ENCODE results near the gene CCDC188. TPM values are rescaled to one million over a fixed set of nuclear protein-coding genes. Genes with fewer than 3 reads are reported as not detected.

CCDC188 gene
- total and polyA plus RNA-seq, 7 experiments from 2014 or later: not detected

- Histone ChIP-seq H3K36me3 (ENCODE audit: control insufficient read depth in 2 of 3, insufficient read depth in 3 of 3, low read length in 3 of 3) (no peaks in the 10 kb centered on the region), H3K4me1 (ENCODE audit: control insufficient read depth in 2 of 2, insufficient read depth in 2 of 2, low read length in 2 of 2) (no peaks in the 10 kb centered on the region), H3K4me3 (ENCODE audit: low read length) (no peak overlapping the region), H3K9me3 (ENCODE audit: control insufficient read depth in 2 of 3, low read length in 3 of 3) (no peaks in the 10 kb centered on the region), H3K27me3 (ENCODE audit: control insufficient read depth in 2 of 2, insufficient read depth in 2 of 2, low read length in 2 of 2) (no peaks in the 10 kb centered on the region), H3K27ac (ENCODE audit: low read depth, low read length) (no peak overlapping the region)
- Mint-ChIP-seq H3K4me3 (no peak overlapping the region), H3K9me3 (no peaks in the 10 kb centered on the region), H3K4me1 (peaks cover 0 to 1% (median 0%) of the 10 kb centered on the region in 7 donors), H3K36me3 (no peaks in the 10 kb centered on the region), H3K27me3 (no peaks in the 10 kb centered on the region), H3K27ac (no peak overlapping the region)
- DNase-seq (no peak), ATAC-seq (no peak)
- ChIA-PET POLR2A (no interaction called here), CTCF (no interaction called here)
- intact Hi-C loops (cut with micrococcal nuclease): no loop called here
These were observed 44.1 kb upstream of the CCDC188 start for GRCh38 chr22:20194681-20195593.

DNA sequence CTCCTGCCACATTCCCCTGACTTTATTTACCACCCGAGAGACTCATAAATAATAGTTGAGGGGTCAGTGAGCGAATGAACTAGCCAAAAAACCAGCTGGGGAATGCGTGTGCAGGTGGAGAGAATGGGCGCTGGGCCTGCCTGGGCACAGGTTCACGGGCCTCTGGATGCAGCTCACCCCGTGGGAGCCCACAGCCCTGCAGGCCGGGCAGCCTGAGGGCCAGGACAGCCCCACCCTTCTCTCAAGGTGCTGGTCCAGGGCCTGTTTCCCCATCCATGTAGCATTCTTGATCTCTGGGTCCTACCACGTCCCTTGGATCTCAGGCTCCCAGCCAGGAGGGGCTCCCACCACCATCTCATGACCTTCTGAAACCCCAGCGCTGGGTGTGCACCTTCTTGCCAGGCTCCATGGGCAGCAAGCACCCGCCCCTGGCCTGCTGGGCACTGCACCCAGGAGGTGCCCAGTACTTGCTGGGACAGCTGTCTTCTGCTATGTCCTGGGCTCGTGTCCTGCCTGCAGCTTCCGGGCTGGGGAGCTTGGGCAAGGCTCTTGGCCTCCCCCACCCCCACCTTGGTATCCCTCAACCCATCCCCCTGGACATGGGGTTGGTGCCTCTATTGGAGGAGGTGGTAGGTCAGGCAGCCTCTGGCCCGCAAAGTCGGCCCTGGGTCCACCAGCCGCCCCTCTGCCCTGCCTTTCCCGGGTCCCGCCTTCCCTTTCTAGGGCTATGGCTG is 43.1 kb upstream of the CCDC188 start:
- Histone ChIP-seq H3K27ac (ENCODE audit: low read depth, low read length) (no peak overlapping the region), H3K9me3 (ENCODE audit: control insufficient read depth in 2 of 3, low read length in 3 of 3) (no peaks in the 10 kb centered on the region), H3K4me1 (ENCODE audit: control insufficient read depth in 2 of 2, insufficient read depth in 2 of 2, low read length in 2 of 2) (no peaks in the 10 kb centered on the region), H3K27me3 (ENCODE audit: control insufficient read depth in 2 of 2, insufficient read depth in 2 of 2, low read length in 2 of 2) (no peaks in the 10 kb centered on the region), H3K36me3 (ENCODE audit: control insufficient read depth in 2 of 3, insufficient read depth in 3 of 3, low read length in 3 of 3) (no peaks in the 10 kb centered on the region), H3K4me3 (ENCODE audit: low read length) (no peak overlapping the region)
- no peak overlapping the region for H3K27ac Mint-ChIP-seq
- no peaks in the 10 kb centered on the region for H3K9me3 Mint-ChIP-seq
- DNase-seq (no peak), ATAC-seq (no peak)
- peaks cover 0 to 1% (median 0%) of the 10 kb centered on the region in 7 donors for H3K4me1 Mint-ChIP-seq
- ChIA-PET POLR2A (no interaction called here), CTCF (no interaction called here)
- intact Hi-C loops (cut with micrococcal nuclease): no loop called here
- no peaks in the 10 kb centered on the region for H3K27me3 Mint-ChIP-seq
- no peak overlapping the region for H3K4me3 Mint-ChIP-seq
- no peaks in the 10 kb centered on the region for H3K36me3 Mint-ChIP-seq

DNA sequence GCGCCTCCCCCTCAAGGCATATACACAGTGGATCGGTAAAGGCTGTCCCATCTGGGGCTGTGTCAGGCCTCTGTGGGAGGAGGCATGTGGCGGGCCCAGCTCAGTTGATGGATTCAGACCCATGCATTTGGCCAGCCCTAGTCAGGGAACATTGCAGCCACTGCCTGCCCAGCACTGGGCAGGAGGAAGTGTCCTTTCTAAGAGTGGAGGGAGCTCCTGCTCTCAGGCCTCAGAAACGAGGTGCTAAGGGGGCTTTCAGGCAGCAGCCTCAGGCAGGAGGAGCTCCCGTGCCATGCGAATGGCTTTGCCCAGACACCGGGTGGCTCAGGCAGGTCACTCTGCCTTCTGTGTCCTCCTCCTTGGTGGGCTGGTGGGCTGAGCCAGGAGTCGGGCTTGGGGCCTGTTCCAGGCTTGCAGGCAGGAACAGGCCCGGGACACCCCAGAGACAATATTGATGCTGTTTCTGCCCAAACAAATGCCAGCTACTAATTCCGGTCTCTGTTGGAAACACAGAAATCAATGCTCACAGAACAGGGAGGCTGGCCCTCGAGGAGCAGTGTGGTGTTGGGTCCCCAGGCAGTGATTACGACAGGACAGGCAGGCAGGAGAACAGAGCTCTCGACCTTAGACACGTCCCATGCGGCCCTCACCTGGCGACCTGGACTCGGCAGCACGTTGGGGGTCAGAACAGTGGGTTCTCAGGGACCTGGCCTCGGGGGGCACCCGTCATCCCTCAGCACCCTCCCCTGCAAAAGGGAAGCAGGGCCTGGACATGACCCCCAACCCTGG is 42.3 kb upstream of the CCDC188 start:
- H3K36me3 ChIP-seq (ENCODE audit: control insufficient read depth in 2 of 3, insufficient read depth in 3 of 3, low read length in 3 of 3): no peaks in the 10 kb centered on the region
- intact Hi-C loops (cut with micrococcal nuclease): no loop called here
- CTCF ChIA-PET: no interaction called here
- H3K9me3 Mint-ChIP-seq: no peaks in the 10 kb centered on the region
- no peak overlapping the region for H3K27ac Mint-ChIP-seq
- POLR2A ChIA-PET: no interaction called here
- H3K27ac ChIP-seq (ENCODE audit: low read depth, low read length): no peak overlapping the region
- DNase-seq: no peak
- no peak overlapping the region for H3K4me3 Mint-ChIP-seq
- no peaks in the 10 kb centered on the region for H3K4me1 ChIP-seq (ENCODE audit: control insufficient read depth in 2 of 2, insufficient read depth in 2 of 2, low read length in 2 of 2)
- ATAC-seq: no peak
- no peak overlapping the region for H3K4me3 ChIP-seq (ENCODE audit: low read length)
- H3K4me1 Mint-ChIP-seq: peaks cover 0 to 1% (median 0%) of the 10 kb centered on the region in 7 donors
- H3K9me3 ChIP-seq (ENCODE audit: control insufficient read depth in 2 of 3, low read length in 3 of 3): no peaks in the 10 kb centered on the region
- H3K27me3 ChIP-seq (ENCODE audit: control insufficient read depth in 2 of 2, insufficient read depth in 2 of 2, low read length in 2 of 2): no peaks in the 10 kb centered on the region
- H3K27me3 Mint-ChIP-seq: no peaks in the 10 kb centered on the region
- H3K36me3 Mint-ChIP-seq: no peaks in the 10 kb centered on the region

GRCh38 chr22:20192293-20192971 is 41.6 kb upstream of the CCDC188 start:
- CTCF ChIA-PET: no interaction called here

DNA sequence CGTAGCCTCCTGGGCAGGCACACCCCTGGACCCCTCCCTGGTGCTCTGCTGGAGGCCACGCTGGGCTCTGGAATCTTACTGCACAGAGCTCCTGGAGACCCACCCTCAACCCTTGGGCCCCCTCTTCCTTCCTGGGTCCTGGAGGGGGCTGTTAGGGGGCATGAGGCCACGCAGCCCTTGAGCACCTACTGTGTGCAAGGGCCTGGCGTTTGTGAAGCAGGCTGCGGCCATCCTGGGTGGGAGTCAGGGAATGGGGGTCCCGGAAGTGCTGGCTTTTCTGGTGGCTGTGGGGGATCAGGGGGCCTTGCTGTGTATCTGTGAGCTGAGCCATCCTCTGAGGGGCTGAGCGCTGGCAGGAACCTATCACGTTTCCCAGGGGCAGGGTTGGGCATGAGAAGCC is 40.9 kb upstream of the CCDC188 start:
- Mint-ChIP-seq H3K27ac (no peak overlapping the region), H3K4me1 (no peaks in the 10 kb centered on the region), H3K9me3 (no peaks in the 10 kb centered on the region), H3K36me3 (no peaks in the 10 kb centered on the region), H3K4me3 (no peak overlapping the region), H3K27me3 (no peaks in the 10 kb centered on the region)
- intact Hi-C loops (cut with micrococcal nuclease): no loop called here
- Histone ChIP-seq H3K4me1 (ENCODE audit: control insufficient read depth in 2 of 2, insufficient read depth in 2 of 2, low read length in 2 of 2) (no peaks in the 10 kb centered on the region), H3K36me3 (ENCODE audit: control insufficient read depth in 2 of 3, insufficient read depth in 3 of 3, low read length in 3 of 3) (no peaks in the 10 kb centered on the region), H3K9me3 (ENCODE audit: control insufficient read depth in 2 of 3, low read length in 3 of 3) (no peaks in the 10 kb centered on the region), H3K27ac (ENCODE audit: low read depth, low read length) (no peak overlapping the region), H3K27me3 (ENCODE audit: control insufficient read depth in 2 of 2, insufficient read depth in 2 of 2, low read length in 2 of 2) (no peaks in the 10 kb centered on the region), H3K4me3 (ENCODE audit: low read length) (no peak overlapping the region)
- POLR2A ChIA-PET: no interaction called here
- CTCF ChIA-PET: no interaction called here
- no peak for DNase-seq
- ATAC-seq: no peak

More at GRCh38 chr22:20192293-20192971, 41.6 kb upstream of the CCDC188 start:
- ATAC-seq (no peak), DNase-seq (no peak)
- POLR2A ChIA-PET: no interaction called here
- Histone ChIP-seq H3K27me3 (ENCODE audit: control insufficient read depth in 2 of 2, insufficient read depth in 2 of 2, low read length in 2 of 2) (no peaks in the 10 kb centered on the region), H3K9me3 (ENCODE audit: control insufficient read depth in 2 of 3, low read length in 3 of 3) (no peaks in the 10 kb centered on the region), H3K36me3 (ENCODE audit: control insufficient read depth in 2 of 3, insufficient read depth in 3 of 3, low read length in 3 of 3) (no peaks in the 10 kb centered on the region), H3K4me3 (ENCODE audit: low read length) (no peak overlapping the region), H3K4me1 (ENCODE audit: control insufficient read depth in 2 of 2, insufficient read depth in 2 of 2, low read length in 2 of 2) (no peaks in the 10 kb centered on the region), H3K27ac (ENCODE audit: low read depth, low read length) (no peak overlapping the region)
- H3K27me3 Mint-ChIP-seq: no peaks in the 10 kb centered on the region
- H3K4me3 Mint-ChIP-seq: no peak overlapping the region
- H3K36me3 Mint-ChIP-seq: no peaks in the 10 kb centered on the region
- H3K27ac Mint-ChIP-seq: no peak overlapping the region
- intact Hi-C loops (cut with micrococcal nuclease): no loop called here
- no peaks in the 10 kb centered on the region for H3K4me1 Mint-ChIP-seq
- no peaks in the 10 kb centered on the region for H3K9me3 Mint-ChIP-seq

GRCh38 chr22:20191000-20191515 is 40.2 kb upstream of the CCDC188 start:
- Mint-ChIP-seq H3K4me1 (no peaks in the 10 kb centered on the region), H3K36me3 (no peaks in the 10 kb centered on the region), H3K27ac (no peak overlapping the region), H3K4me3 (no peak overlapping the region), H3K9me3 (no peaks in the 10 kb centered on the region), H3K27me3 (no peaks in the 10 kb centered on the region)
- CTCF ChIA-PET: no interaction called here
- H3K4me3 ChIP-seq (ENCODE audit: low read length): no peak overlapping the region
- no peak overlapping the region for H3K27ac ChIP-seq (ENCODE audit: low read depth, low read length)
- intact Hi-C loops (cut with micrococcal nuclease): no loop called here
- H3K4me1 ChIP-seq (ENCODE audit: control insufficient read depth in 2 of 2, insufficient read depth in 2 of 2, low read length in 2 of 2): no peaks in the 10 kb centered on the region
- H3K9me3 ChIP-seq (ENCODE audit: control insufficient read depth in 2 of 3, low read length in 3 of 3): no peaks in the 10 kb centered on the region
- H3K27me3 ChIP-seq (ENCODE audit: control insufficient read depth in 2 of 2, insufficient read depth in 2 of 2, low read length in 2 of 2): no peaks in the 10 kb centered on the region
- POLR2A ChIA-PET: no interaction called here
- no peak for ATAC-seq
- H3K36me3 ChIP-seq (ENCODE audit: control insufficient read depth in 2 of 3, insufficient read depth in 3 of 3, low read length in 3 of 3): no peaks in the 10 kb centered on the region
- DNase-seq: no peak
